Stimulated activated CD4-positive, alpha-beta T cell treated with anti-CD3 and anti-CD28 coated beads, Interleukin-1b, Interleukin-23, amount 100 ng/mL, for 1 hour (primary cell): ENCODE results near the gene TMEM63C.

Experiments
- DNase-seq, 2 donors: peaks; one replicate each; pipeline ENCODE4 v3.0.0-alpha.2; 2020; ENCODE audit warnings: low read depth in 2 of 2

TMEM63C gene

DNA sequence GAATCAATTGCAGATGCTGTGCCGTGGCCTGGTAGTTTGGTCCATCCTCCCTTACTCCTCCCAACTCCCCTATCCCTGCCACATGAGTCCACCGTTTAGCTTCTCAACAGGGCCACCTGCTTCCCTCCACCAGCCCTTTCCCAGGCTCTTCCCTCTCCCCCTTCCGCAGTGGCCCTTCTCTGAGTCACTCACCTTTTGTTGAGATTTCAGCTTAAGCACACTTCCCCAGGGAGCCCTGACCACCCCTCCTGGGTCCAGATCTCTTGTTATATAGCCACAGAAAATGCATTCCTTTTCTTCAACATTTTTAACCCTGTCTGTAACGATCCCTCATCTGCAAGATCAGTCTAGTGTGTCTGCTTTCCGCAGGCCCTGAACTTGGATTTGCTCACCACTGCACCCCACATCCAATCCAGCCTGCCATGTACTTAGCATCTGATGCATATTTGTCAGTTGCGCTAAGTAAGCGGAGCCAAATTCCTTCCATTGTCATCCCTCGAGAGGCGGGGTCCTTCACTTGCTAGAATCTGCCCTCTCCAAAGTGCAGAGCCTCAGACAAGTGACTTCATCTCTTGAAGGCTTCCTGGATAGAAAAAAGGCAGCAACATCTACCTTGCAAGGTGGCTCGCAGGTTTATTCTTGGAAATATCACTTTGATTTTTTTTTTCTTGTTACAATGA is 41.1 kb downstream of the TMEM63C start:
- DNase-seq, result no peak

- no peak for DNase-seq
Observed at GRCh38 chr14:77224212-77224611, 42.6 kb downstream of the TMEM63C start.

- DNase-seq, result no peak
Observed at GRCh38 chr14:77225254-77225653, 43.7 kb downstream of the TMEM63C start.

DNA sequence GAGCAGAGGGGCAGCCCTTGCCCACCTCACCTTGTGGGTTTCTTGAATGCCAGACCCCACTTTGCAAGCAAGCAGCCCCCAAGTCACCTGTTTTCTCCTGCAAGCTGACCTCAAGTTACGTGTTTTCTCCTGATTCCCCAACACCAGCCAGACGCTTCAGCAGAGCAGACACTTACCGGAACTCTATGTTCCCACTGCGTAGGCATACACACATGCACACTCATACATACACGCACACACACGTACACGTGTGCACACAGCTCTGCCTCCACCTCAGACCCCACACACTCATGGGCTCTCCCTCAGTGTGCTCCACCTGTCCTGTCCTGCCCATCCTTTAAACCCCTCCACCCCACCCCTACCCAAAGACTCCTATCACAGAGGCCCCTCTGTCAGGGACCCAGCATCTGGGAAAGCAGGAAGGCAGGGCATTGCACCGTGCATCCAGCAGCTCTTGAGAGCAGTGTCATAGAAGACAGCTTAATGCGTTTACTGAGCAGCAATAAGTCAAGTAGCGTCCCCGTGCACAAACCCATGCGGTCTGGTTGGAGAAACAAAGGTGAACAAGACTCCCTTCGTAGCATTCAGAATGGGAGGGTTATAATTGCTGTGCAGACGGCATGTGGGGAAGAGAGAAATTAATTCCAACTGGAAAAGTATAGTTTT is 44.4 kb downstream of the TMEM63C start:
- DNase-seq, result no peak

DNA sequence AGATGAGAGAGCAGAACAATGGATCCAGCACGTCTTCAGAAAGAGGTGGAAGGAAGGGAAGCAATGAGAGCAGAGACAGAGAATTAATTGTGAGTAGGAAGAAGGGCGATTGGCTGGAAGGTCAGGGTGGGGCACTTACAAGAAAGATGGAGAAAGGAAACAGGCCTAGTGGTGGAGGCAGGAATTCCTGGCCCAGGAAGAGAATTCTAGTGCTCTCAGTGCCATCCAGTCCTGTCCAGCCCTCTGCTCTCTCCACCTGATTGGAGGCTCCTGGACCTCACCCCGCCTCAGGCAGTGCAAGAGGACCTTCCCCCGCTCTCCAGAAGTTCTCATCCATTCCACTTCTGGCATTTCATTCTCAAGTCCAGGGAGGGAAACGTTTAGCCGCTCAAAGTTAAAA is 46.5 kb downstream of the TMEM63C start:
- no peak for DNase-seq

- no peak for DNase-seq
Observed at GRCh38 chr14:77230914-77231313, 49.3 kb downstream of the TMEM63C start.

DNA sequence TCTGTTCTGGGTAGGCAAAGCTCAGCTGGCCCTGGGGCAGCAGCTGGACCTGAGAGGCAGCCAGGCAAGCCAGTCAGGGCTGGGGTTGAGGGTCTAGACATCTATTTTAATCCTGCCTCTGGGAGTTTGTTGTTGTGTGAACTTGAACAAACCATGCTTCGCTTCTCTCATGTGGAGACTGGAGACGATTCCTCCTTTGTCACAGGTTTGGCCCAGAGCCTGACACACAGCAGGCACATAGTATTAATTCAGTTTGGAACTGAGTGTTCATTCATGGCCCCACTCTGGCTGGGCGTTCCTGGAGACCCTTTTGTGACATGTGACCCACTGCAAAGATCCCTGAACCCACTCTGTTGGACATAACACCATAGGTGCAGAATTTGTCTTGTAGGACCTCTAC is 50.1 kb downstream of the TMEM63C start:
- no peak for DNase-seq

DNA sequence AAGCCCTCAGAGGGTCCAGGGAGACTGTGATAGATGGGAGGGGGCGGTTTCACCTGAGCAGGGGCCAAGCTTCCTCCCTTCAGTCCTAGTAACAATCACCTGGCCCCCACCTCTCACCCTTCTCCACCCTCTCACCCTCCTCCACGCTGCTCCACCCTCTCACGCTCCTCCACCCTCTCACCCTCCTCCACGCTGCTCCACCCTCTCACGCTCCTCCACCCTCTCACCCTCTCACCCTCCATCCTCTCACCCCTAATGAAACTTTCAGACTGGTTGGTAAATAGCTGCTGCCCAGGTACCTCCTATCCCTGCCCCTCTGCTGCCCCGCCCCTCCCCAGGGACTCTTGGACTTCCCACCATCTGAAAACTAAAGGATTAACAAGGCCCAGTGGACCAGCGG is 55.2 kb downstream of the TMEM63C start:
- no peak for DNase-seq

DNA sequence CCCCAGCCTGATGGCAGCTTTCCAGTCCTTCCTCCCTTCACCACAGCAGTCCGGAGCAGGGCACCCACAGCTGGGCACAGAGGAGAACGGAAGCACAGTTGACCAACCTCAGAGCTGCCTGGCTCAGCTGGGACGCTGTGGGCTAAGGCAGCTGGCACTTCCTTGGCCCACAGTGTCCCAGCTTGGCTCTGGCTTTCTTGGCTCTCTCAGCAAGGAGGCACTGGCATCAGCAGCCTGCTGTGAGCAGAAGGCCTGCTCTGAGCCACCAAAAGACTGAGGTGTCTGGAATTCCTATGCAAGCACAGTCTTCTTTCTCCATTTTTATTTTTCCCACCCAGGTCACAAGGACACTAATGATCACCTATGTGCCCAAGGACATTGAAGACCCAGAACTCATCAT is 56.8 kb downstream of the TMEM63C start:
- DNase-seq, result no peak

DNA sequence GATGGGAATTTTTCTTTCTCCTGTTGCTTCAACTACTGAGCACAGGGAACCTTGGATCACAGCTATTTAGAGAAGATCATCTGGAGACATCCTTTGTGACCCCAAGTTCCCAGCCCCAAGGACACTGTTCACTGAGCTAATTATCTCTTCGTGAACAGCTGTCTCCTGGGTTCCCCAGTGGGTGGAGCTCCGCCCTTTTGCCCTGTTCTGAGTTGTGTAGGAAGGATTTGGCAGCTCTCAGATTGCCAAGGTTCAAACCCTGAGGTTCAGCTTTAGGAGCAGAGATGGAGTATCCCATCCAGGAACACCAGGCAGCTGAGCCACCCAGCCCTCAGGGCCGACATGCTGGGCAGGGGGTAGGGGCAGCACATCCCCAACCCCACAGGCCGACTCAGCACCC is 57.4 kb downstream of the TMEM63C start:
- DNase-seq, result no peak

GRCh38 chr14:77239412-77239811 is 57.8 kb downstream of the TMEM63C start:
- DNase-seq, result no peak

GRCh38 chr14:77240336-77240915 is 58.8 kb downstream of the TMEM63C start:
- DNase-seq, result no peak

DNA sequence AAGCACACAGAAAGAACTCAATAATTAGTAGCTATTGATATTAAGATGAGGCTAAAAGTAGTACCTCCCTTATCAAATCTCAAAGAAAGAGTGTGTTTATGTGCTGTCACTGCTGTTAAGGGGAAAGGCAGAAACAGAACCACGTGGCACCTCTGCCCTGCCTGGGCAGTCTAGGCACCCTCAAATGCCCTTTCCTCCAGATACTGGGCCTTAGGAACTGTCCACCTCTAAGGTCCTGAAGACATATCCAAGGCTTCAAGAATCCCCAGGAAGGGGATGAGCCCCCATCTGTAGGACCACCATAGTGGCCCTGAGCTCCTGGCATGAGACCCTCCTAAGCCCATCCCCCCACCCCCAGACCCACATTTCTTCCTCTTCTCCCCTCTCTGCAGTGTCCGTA is 60.4 kb downstream of the TMEM63C start:
- DNase-seq, result no peak

GRCh38 chr14:77242752-77243151 is 61.2 kb downstream of the TMEM63C start:
- no peak for DNase-seq

DNA sequence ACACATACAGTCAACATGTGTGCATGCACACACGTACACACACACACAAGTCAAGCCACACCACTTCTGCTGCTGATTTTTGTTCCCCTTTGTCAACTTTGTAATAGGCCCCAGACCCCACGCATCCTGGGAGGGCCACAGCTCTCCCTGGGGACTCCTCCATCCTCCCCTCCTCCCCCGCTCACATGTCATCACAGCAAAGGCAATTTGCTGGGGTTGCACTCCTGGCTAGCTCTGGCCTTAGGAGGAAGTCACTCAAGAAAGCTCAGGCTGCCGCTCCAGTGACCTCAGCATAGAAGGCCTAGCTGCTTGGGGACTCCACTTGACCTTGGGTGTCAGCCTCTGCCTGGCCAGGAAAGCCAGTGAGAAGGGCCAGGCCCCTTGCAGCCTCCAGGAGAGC is 62.3 kb downstream of the TMEM63C start:
- DNase-seq, result no peak

GRCh38 chr14:77245820-77246219 is 64.2 kb downstream of the TMEM63C start:
- DNase-seq, result no peak

DNA sequence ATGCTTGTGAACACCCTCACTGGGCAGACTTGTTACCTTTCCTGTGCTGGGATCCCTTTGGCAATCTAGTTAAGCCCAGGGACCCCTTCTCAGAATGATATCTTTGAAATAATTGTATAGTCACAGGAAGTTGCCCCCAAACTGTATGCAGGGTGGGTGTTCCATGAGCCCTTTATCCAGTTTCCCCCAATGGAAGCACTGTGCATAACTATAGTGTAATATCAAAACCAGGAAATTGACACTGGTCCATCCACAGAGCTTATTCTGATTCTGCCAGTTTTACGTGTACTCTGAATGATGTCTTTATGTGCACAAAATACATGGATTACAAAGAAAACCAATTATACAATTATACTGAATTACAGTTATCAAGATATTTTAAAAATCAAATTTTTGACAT is 65.2 kb downstream of the TMEM63C start:
- DNase-seq, result no peak

DNA sequence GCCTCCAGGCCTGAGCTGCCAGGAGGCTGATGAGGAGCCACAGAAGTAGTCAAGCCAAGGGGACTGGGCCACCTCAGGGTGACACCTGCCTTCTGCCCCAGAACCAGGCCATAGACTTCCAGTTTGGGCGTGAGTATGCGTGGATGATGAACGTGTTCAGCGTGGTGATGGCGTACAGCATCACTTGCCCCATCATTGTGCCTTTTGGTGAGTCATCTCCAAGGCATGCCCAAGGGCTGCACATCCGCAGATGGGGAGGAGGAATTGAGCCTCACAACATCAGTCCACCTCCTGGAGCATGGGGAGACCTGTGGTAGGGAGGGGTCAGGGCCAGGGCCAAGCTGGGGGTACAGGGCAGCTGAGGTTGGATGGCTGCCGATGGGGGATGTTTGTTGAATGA is 67.1 kb downstream of the TMEM63C start:
- DNase-seq, result no peak

GRCh38 chr14:77249286-77249685 is 67.7 kb downstream of the TMEM63C start:
- DNase-seq, result no peak

DNA sequence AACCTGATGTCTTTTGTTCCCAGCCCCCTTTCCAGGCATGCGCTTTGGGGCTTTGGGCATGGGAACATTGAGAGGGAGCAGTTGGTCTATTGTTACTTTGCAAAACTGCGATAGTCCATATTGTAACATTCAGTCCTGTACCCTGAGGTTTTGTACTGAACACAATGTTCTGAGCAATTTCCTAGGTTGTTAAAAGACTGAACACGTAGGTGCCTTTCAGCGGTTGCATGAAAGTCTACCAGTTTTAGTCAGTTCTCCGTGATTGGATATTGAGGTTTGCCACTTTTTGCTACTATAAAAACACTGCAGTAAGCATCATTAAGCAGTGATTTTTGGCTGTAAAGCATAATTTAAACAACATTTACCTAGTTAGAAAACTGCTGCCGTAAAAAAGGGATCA is 69.3 kb downstream of the TMEM63C start:
- no peak for DNase-seq

- DNase-seq, result no peak
Observed at GRCh38 chr14:77251870-77252269, 70.3 kb downstream of the TMEM63C start.

DNA sequence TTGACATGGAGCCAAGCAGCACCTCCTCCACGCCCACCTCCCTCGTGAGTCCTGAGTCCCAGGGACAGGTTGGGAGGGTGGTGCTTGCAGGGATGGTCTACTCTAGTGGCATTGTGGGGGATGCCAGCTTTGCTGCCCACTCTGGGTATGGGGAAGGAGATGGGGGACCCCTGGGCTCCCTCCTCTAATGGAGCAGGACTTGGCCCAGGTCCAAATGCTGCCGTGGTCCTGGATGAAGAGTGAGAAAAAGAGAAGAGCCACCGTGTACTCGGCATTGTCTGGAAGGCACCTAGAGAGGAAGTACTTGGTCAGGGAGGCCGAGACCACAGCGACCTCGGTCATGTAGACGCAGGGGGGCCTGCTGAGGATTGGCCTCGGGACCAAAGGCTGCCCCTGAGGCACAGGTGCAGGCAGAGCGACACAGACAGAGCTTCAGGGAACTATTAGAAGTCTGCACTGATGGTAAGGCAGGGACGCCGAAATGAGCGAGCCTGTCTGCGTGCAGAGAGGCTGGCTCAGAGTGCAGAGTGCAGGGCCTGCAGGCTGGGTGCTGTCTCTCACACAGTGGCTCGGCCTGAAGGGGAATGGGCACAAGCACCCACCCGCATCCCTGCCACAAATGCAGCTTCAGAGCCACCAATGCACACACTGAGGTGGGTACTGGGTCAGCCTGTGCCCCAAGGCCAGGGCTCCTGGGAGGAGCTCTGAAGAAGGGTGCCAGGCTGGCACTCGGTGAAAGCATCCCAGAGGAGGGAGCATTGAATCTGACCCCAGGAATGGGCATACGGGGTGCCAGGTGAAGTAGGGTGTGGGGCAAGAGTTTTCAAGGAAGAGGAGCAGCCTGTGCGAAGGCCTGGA is 72.0 kb downstream of the TMEM63C start:
- no peak for DNase-seq
